ENCODE data around the gene PUS7L.
"Not testable (repeated sequence)": the region's sequence is repeated elsewhere in the genome, so short reads cannot be mapped to it uniquely, and the experiment has no call there.

PUS7L gene, protein sequence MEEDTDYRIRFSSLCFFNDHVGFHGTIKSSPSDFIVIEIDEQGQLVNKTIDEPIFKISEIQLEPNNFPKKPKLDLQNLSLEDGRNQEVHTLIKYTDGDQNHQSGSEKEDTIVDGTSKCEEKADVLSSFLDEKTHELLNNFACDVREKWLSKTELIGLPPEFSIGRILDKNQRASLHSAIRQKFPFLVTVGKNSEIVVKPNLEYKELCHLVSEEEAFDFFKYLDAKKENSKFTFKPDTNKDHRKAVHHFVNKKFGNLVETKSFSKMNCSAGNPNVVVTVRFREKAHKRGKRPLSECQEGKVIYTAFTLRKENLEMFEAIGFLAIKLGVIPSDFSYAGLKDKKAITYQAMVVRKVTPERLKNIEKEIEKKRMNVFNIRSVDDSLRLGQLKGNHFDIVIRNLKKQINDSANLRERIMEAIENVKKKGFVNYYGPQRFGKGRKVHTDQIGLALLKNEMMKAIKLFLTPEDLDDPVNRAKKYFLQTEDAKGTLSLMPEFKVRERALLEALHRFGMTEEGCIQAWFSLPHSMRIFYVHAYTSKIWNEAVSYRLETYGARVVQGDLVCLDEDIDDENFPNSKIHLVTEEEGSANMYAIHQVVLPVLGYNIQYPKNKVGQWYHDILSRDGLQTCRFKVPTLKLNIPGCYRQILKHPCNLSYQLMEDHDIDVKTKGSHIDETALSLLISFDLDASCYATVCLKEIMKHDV

DNA sequence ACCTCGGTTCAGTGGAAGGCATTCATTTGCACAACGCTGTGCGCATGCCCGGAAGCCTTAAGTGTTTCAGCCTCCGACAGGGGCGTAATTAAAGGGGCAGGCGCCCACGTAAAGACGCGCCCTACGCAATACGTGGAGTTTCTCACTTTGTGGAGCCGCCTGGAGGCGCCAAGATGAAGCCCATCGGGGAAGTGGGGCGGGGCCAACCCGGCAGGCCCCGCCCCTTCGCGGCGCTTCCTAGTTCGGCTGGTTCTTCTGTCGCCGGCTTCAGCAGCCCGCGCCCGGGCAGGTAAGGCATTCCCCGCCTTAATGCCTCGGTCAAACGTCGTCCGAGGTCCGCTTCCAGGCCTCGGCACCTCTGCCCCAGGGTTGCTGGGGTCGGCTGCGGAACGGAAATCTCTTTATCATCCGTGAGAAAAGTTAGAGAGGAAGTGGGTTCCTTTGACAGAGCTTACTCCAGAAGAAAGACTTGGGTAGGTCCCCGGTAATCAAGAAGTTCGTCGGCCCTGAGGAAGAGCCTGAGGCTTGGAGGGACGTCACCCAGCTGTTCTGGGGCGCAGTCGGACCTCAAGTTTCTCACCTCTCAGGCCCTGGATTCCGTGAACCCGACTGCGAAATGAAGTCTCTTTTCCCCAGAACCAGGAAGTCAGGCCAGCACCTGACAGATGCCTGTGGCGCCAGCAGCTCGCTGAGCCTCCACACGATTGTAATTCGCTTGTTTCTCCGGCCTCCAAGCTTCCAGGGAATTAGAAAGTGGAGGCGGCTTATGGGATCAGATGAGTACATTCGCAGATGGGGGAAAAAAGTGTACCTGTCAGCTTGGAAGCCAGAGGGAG, at the start of gene PUS7L, which contains the start of gene IRAK4:
PUS7L (minus strand) TSS at position 63 of the 836 bp plus-strand sequence. CDS start 3,545 bp downstream, outside the sequence.
IRAK4 (plus strand) TSS at position 224 of the 836 bp plus-strand sequence. CDS start 9,161 bp downstream, outside the sequence.
- DNase-seq: peak; percentile 82

DNA sequence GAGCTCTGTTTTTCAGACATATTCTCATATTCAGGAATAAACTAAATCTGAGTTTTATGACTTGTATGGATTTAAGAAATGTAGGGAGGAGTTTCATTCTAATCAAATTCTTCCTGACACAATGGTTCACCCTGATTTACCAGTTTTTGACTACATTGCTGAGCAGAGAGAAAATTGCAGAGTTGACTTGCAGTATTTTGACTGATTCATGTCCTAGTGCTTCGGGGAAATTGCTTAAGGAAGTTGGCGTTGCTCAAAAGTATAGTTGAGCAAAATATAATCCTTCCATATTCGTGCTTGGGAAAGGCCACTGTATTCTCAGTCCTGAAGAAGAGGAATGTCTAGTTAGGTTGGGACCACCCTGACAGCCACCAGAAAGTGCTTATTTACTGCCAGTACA, 48.8 kb upstream of the PUS7L start:
- no peak for DNase-seq

DNA sequence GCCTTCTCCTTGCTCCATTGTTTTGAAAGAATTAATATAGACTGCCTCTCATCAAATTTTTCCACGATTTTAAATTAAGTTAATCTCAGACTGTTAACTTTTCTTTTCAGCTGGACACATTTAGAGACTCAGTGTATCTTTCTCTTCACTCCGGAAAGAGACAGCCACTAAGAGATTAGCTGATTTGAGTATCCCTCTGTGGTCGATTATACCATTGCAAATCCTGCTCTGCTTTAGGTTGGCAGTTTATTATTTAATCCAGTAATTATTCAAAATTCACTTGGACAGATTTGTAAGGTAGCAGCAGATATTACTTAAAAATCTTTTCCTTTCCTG, 48.1 kb upstream of the PUS7L start:
- no peak for DNase-seq

DNA sequence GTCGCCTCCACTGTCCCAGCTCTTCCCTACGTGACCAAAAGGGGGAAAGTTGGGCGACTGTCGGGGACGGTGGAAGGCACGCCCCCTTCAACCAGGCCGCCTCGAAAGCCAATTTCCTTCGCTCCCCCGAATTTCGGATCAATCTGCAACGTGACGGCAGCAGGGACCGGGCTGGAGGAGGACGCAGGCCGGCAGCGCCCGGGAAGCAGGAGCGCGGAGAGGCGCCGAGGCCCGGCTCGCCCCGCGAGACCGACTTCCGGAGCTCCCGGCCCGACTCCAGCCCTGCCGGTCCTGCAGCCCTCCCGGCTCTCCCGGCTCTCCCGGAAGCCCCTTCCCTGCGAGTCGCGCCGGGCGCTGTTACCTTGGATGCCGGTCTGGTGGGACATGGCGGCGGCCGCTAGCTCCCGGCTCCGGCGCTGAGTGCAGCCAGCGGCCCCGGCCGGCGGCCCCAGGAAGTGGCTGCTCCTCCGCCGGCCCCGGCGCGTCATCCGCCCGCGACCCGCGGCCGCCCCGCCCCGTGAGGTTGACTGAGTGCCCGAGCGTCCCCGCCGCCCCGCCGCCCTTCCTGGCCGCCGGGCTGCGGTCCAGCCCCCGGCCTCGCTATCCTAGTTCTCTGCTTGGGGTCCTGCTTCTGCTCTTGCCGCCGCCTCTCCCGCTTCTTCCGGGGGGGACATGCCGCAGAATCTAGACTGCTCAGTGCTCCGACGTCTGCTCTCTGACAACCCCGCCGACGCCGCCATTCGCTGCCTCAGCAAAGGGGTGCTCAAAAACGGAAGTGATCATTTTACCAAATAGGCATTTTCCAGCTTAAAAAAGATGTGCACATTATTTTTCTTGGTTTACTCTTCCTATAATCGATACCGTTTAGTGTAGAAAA, 47.5 kb upstream of the PUS7L start, which contains the start of gene TWF1:
TWF1 (minus strand) TSS at position 458 of the 877 bp plus-strand sequence; CDS start at position 386, 72 bp downstream.
- peak; percentile 44 for DNase-seq

DNA sequence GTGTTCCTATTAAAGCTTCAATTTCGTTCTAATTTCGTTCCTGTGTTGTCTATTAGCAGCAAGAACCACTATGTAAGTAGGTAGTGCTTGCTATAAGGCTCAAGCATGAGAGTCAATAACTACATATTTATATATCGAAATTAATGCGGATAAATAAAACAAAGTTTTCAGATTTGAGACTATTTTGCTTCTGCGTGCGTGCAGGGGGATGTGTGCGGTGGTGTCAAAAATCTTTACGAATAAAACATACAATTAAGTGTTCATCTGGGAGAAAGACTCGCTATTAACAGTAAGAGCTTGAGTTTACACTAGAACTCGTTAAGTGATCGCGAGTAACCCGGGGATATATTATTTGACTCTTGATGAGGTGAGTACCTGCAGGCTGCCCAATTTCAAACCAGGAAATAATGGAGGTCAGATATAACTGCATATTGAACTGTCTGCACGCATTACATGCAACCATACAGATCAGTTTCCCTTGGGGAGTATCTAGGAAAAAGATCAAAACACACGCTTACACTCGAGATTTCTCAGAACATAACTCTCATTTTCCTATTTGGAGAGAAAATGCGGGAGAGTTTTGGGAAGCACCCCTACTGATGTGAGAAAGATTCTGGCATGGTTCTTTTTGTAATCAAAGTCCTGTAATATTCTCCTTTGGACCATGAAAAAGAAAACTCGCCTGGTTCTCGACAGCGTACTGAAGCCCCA, 46.7 kb upstream of the PUS7L start:
- DNase-seq: peak; percentile 48

DNA sequence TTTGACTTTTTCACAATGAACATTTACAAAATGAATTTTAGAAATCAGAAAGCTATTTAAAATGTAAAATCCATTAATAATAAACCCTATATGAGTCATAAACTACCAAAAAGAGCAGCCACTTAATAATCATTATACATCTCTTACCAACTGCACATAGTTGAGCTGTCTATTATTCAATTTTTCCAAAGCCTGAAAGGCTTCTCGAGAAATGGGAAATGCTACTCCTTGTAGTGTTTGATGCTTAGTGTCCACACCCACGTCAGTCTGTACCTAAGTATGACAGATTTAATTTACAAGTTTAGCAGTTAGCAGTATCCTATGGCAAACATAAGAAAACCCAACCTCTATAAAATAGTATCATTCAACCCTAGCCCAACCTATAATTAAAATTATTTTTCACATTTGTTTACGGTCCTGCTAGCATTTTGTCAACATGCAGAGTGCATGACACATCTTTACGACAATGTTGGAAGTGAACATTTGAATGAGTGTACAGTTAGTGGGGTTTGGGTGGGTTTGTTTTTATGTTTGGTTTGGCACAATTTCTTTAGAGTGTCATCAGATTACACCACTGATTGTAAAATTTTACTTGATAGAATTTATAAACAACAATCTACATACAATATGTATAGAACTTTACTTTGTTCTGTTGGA, 39.1 kb upstream of the PUS7L start:
- DNase-seq: no peak

DNA sequence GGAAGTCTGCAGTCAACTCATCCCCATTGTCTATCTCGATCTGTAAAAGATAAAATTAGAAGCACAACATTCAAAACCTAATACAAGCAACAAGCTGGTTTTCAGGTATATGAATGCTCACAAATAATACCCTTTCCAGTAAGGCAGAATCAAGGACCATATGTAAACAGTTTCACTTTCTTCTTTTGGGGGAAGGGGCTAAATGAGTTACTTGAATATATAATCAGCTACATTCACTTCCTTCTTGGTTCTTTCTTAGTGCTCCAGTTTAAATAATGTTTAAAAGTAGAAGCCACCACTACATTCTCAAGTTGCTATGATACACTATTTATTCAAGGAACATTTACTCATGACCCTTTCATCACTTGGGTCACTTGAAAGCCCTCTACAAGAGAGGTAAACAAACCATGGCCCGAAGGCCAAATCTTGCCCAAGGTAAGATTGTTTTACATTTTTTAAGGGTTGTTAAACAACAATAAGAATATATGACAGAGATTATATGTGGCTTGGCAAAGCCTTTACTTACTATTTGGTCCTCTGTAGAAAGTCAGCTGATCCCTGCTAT, 37.2 kb upstream of the PUS7L start:
- DNase-seq: no peak

DNA sequence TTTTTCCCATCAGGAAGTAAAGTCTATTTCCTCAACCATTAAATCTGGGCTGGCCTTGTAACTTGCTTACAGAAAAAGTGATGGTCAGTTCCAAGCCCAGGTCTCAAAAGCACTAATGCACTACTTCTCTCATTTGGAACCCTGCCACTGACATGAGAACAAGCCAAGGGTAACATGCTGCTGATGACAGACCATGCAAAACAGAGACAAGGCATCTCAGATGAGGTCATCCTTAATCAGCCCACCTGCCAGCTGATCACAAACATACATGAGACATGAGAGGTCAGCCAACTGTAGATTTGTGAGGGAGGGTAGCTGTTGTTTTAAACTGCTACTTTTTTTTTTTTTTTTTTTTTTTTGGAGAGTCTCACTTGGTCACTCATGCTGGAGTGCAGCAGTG, 31.4 kb upstream of the PUS7L start:
- no peak for DNase-seq

DNA sequence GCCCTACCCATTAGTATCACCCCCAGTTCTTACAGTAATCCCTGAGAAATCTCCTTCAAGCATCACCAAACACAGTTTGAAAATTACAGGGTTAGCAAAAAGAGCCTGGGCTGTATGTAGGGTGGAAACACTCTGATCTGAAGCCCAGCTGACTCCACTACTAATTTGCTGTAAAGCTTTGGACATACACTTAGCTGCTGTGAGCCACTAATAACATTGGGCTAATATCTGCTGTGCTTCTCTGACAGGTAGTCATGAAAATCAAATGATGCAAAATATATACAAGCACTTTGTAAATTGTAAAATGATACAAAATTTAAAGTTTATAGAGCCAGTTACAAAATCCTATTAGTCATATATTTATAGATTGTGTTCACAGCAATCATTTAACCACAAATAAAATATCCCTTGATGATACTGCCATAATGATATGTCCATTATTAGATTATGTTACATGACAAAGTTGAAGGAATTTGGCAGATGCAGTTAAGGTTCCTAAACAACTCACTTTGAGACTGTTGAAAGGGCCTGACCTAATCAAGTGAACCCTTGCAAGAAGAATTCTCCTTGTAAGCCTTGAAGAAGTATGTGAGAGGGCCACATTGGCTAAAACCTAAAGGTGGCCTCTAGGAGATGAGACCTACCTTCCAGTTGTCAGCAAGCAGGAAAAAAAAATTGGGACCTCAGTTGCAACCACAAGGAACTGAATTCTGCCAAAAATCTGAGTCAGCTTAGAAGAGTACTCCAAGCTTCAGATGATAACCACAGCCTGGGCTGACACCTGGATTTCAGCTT, 28.5 kb upstream of the PUS7L start:
- DNase-seq: no peak

DNA sequence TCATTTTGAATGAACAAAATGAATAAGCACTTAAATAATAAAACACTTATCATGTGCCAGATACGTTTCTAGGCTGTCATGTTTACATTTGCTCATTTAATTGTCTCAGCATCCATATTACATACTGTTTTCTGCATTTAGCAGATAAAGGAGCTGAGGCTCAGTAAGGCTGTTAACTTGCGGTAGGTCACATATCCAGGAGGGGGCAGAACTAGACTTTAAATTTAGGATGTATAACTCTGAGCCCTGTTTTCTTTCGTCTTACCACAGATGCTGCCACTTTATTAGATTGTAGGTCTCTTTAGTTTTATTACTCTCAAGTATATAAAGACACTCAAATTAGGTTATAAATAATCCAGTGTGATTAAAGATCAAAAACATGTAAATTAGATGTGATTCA, 17.9 kb upstream of the PUS7L start:
- DNase-seq: no peak

DNA sequence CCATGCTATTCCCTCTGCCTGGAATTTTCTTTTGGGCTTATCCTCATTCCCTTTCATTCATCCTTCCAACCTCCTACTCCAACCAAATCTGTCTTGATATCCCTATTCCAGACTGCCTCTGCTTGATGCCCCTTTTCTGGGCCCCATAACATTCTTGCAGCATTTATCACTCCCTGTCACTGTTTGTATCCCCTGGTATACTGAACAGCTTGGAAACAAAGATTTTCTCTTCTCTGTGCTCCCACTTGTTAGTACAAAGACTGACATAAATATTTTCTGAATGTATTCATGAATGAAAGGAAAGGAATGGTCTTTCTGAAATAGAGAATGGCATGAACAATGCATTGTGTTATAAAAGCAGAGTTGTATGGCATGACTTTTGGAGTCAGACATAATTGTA, 7.7 kb upstream of the PUS7L start:
- DNase-seq: no peak

DNA sequence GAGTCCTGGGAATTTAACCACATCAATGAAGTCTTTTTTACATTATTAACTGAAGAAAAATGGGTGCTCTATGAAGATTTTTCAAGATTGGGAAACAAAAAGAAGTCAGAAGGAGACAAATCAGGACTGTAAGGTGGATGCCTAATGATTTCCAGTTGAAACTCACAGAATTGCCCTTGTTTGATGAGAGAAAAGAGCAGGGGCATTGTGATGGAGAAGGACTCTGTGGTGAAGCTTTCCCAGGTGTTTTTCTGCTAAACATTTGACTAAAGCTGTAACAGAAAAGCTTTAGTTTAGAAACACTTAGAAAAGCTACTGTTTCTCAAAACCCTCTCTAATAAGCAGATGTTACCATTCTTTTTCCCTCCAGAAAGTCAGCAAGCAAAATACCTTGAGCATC, 5.9 kb upstream of the PUS7L start:
- DNase-seq: no peak

DNA sequence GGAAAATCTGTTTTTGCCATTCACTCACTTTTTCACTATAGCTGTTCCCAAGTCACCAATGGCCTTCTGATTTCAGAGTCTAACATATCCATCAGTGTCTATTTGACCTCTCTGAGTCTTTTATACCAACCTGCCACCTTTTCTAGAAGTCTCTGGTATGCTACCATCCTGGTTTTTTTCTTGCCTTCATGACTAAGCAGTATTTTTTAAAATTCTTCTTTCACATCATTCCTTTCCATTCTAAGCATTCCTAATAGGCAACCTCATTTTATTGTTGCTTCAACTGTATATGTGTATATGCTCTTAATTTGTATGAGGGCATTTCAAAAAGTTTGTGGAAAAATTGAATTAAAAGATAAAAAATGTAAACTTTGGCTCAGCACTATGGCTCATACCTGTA, 5.2 kb upstream of the PUS7L start:
- DNase-seq: no peak

DNA sequence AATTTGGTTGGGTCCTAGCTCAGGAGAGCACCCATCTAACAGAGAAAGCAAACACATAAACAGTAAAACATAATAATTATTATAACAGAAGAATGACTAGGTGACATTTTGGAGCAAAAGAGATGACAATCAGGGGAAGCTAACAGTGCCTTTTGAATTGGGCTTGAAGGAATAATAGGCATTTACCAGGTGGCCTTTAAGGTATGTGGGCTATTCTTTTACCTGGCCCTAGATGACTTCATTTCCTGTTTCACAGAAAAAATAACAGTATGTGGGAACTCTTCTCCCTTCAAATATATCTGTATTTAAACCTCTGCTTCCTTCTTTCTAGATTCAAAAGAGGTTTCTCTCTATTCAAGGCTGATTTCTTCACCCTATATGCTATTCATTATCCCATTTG, 4.0 kb upstream of the PUS7L start:
- no peak for DNase-seq

DNA sequence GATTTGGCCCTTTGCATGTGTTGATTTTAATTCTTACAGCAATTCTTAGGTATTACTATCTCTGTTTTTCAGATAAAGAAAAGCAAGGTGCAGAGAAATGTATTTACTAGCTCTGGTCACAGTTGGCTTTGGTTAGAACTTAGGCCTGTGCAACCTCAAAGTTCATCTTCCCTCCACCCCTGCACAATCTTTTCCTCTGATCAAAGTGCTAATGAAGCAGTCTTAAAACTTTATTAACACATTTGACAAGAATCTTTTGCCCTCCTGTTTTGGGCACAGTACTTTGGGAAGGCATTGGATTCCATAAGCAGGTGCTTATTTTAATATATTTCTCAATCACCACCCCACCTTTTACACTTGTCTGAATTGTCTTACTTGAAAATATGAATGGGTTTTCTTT, 2.9 kb upstream of the PUS7L start:
- no peak for DNase-seq

DNA sequence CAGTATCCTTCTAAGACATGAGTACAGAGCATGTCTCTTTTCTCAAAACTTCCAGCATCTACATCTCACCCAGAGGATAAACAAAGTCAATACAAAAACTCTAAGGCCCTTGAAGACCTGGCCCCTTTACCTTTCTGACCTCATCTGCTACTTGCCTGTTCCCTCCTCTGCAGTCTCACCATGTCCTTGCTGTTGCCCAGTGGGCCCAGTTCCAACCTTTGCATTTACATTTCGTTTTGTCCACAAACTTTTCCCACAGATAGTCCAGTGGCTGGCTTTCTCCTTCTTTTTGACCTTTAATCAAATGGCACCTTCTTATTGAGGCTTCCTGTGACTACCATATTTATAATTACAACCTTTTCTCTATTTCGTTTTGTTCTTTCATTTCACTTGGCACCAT, 1.8 kb upstream of the PUS7L start:
- no peak for DNase-seq

DNA sequence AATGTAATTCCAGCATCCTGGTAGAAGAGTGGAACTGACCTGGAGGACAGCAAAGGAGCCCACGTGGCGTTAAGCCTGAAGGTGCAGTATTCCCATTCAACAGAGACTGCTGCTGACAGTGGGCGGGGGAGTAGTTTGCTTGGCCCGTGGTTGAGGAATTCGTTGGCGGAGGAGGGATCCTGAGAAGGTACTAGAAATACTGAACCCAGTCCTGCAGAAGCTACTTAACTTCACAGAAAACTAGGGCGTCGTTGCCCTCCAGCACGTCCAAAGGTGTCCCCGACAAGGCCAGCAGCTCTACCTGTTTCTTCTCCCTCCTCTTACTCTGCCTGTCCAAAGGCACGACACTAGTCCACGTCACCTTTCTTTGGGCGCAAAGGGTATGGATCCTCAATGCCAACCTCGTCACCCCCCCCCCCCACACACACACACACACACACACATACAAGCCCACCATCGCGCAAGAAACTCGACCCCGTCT, 303 bp downstream of the PUS7L start:
- DNase-seq: no peak

DNA sequence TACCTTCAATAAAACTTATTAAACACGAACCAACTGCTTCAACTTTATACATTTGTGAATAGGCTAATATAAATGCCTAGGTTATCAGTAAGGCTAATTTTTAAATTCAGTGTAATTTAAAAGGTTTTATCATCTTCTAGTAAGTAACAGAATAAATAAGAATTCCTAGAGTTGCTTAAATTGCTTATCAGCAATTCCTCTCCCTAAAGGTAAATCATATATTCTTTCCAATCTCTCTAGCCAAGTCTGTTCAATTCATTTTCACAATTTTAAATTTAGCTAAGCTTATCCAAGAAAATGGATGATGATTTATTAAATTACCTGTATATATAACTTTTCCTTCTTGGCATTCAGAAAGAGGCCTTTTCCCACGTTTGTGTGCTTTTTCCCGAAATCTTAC, 4.6 kb downstream of the PUS7L start:
- DNase-seq: no peak

DNA sequence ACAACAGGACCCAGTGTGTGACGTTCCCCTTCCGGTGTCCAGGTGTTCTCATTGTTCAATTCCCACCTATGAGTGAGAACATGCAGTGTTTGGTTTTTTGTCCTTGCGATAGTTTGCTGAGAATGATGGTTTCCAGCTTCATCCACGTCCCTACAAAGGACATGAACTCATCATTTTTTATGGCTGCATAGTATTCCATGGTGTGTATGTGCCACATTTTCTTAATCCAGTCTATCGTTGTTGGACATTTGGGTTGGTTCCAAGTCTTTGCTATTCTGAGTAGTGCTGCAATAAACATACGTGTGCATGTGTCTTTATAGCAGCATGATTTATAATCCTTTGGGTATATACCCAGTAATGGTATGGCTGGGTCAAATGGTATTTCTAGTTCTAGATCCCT, 7.2 kb downstream of the PUS7L start:
- DNase-seq: not testable (repeated sequence)

DNA sequence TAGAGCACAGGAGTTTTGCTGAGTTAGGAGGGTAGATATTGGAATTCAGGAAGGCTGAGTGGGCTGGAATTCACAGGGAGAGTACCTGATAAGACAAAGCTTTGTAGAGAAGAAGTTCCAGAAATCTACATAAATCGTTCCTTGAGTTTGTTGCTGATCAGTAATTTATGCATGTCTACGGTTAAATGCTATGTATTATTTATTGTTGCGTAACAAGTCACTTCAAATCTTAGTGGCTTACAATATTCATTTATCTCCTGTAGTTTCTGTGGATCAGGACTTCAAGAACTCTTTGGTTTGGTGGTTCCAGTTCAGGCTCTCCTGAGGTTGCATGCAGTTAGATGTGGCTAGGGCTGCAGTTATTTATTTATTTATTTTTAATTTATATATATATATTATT, 7.8 kb downstream of the PUS7L start:
- DNase-seq: no peak

All from SHP77 treated with DMSO at 0.1 percent for 48 hours (cell line).